H1 (cell line): ENCODE data around the gene CACNA1F. TPM values are rescaled to one million over a fixed set of nuclear protein-coding genes. Genes with fewer than 3 reads are reported as not detected.

Experiments used
- CTCF ChIA-PET: fragments of 300-600 bp; sonication (Branson Sonifier 250); formaldehyde crosslinking; loops from one replicate; lab custom pipeline; 2021; ENCODE audit not compliant: partially characterized antibody; lab: Charles Lee
- POLR2A ChIA-PET: fragments of 300-600 bp; sonication (Branson Sonifier 250); formaldehyde crosslinking; loops from one replicate; lab custom pipeline; 2021; ENCODE audit warnings: inconsistent platforms; ENCODE audit not compliant: partially characterized antibody; lab: Charles Lee
- DNase-seq, 2 experiments: peaks; one replicate each; pipeline versions ENCODE4 v3.0.0 to v3.0.0-alpha.2; 2010 to 2022; ENCODE audit warnings: low spot score in 2 of 2, low read depth in 1 of 2, mixed read lengths in 1 of 2
- FAIRE-seq: peaks from 2 replicates; lab custom pipeline; 2011; peaks lifted over from hg19 to GRCh38; lab: Jason Lieb, UNC
- H2AFZ ChIP-seq: 2 replicates; pipeline ENCODE4 v1.8.1; 2012; ENCODE audit warnings: low read length, inconsistent platforms
- H2AK5ac ChIP-seq: 2 replicates; pipeline ENCODE4 v1.6.1; 2013; ENCODE audit warnings: low read depth, low read length
- H2BK120ac ChIP-seq: replicated peaks from 2 replicates; pipeline ENCODE3; 2013; ENCODE audit warnings: low read depth, low read length, inconsistent platforms
- H2BK12ac ChIP-seq: 2 replicates; pipeline ENCODE4 v1.6.1; 2013; ENCODE audit warnings: low read depth, low read length
- H2BK15ac ChIP-seq: 2 replicates; pipeline ENCODE4 v1.6.1; 2013; ENCODE audit warnings: low read length
- H2BK20ac ChIP-seq: 2 replicates; pipeline ENCODE4 v1.6.1; 2013; ENCODE audit warnings: low read length
- H2BK5ac ChIP-seq: 2 replicates; pipeline ENCODE4 v1.6.1; 2013; ENCODE audit warnings: low read depth, low read length
- H3K14ac ChIP-seq: 2 replicates; pipeline ENCODE4 v1.6.1; 2013; ENCODE audit warnings: inconsistent platforms; ENCODE audit not compliant: insufficient read length
- H3K18ac ChIP-seq: 2 replicates; pipeline ENCODE4 v1.6.1; 2013; ENCODE audit warnings: low read length; ENCODE audit errors: extremely low read depth
- H3K23ac ChIP-seq: 2 replicates; pipeline ENCODE4 v1.6.1; 2013; ENCODE audit warnings: inconsistent platforms; ENCODE audit not compliant: insufficient read length
- H3K23me2 ChIP-seq: 2 replicates; pipeline ENCODE4 v1.6.1; 2013; ENCODE audit warnings: low read depth, low read length
- H3K27ac ChIP-seq: 2 replicates; pipeline ENCODE4 v1.6.1; 2011; ENCODE audit warnings: low read depth, low read length, inconsistent platforms
- H3K27me3 ChIP-seq, 4 experiments: replicated peaks in 1 of 4; 1 replicate in 1 of 4; 2 replicates in 3 of 4; pipeline versions ENCODE4 v1.6.1 to v1.8.1; 2011 to 2013; ENCODE audit warnings: low read length in 3 of 4, mild to moderate bottlenecking in 3 of 4, inconsistent platforms in 2 of 4, mixed read lengths in 2 of 4, moderate library complexity in 1 of 4; ENCODE audit not compliant: control insufficient read depth in 3 of 4, insufficient read depth in 3 of 4; ENCODE audit errors: extremely low read depth in 1 of 4
- H3K36me3 ChIP-seq, 4 experiments: 2 replicates each; pipeline versions ENCODE4 v1.6.1 to v1.8.1; 2011 to 2013; ENCODE audit warnings: mild to moderate bottlenecking in 4 of 4, low read length in 3 of 4, moderate library complexity in 2 of 4, control low read depth in 1 of 4, inconsistent platforms in 1 of 4; ENCODE audit not compliant: insufficient read depth in 4 of 4, control insufficient read depth in 2 of 4
- H3K4ac ChIP-seq: replicated peaks from 2 replicates; pipeline ENCODE3; 2013; ENCODE audit warnings: low read length, low read depth, mixed read lengths, inconsistent platforms; ENCODE audit not compliant: insufficient read length
- H3K4me1 ChIP-seq, 4 experiments: replicated peaks in 1 of 4; 1 replicate in 1 of 4; 2 replicates in 3 of 4; pipeline versions ENCODE4 v1.6.1 to v1.8.1; 2011 to 2013; ENCODE audit warnings: low read length in 3 of 4, inconsistent platforms in 2 of 4, mixed read lengths in 1 of 4; ENCODE audit not compliant: insufficient read depth in 4 of 4, control insufficient read depth in 3 of 4
- H3K4me2 ChIP-seq, 2 experiments: 2 replicates each; pipeline versions ENCODE4 v1.6.1 to v1.8.1; 2011 to 2013; ENCODE audit warnings: low read depth in 2 of 2, low read length in 2 of 2, control low read depth in 1 of 2, inconsistent platforms in 1 of 2, mild to moderate bottlenecking in 1 of 2; ENCODE audit not compliant: insufficient read depth in 1 of 2
- H3K4me3 ChIP-seq, 4 experiments: fragments of 200-600, 300-600 bp in 1 of 4; sonication (generic), shearing (Covaris generic), sonication (Bioruptor Twin) in 1 of 4; 2 replicates each; pipeline versions ENCODE4 v1.5.1 to v1.8.1; 2011 to 2016; ENCODE audit warnings: low read length in 4 of 4, low read depth in 3 of 4, control low read depth in 2 of 4, inconsistent platforms in 2 of 4, mild to moderate bottlenecking in 2 of 4, mixed read lengths in 1 of 4, moderate library complexity in 1 of 4; ENCODE audit not compliant: insufficient read depth in 2 of 4; ENCODE audit errors: extremely low read depth in 1 of 4
- H3K56ac ChIP-seq: replicated peaks from 2 replicates; pipeline ENCODE3; 2013; ENCODE audit warnings: low read depth, mild to moderate bottlenecking, mixed read lengths, low read length, inconsistent platforms; ENCODE audit not compliant: insufficient read length
- H3K79me1 ChIP-seq: 2 replicates; pipeline ENCODE4 v1.6.1; 2013; ENCODE audit warnings: low read depth, low read length, control low read depth
- H3K79me2 ChIP-seq, 2 experiments: 2 replicates each; pipeline versions ENCODE4 v1.6.1 to v1.8.1; 2012 to 2013; ENCODE audit warnings: low read length in 2 of 2, mild to moderate bottlenecking in 2 of 2, inconsistent platforms in 1 of 2; ENCODE audit not compliant: insufficient read depth in 2 of 2, control insufficient read depth in 1 of 2
- H3K9ac ChIP-seq, 4 experiments: replicated peaks in 1 of 4; 1 replicate in 1 of 4; 2 replicates in 3 of 4; pipeline versions ENCODE4 v1.6.1 to v1.8.1; 2011 to 2013; ENCODE audit warnings: low read depth in 3 of 4, low read length in 3 of 4, control low read depth in 2 of 4, mild to moderate bottlenecking in 2 of 4, moderate library complexity in 2 of 4, inconsistent platforms in 1 of 4; ENCODE audit errors: extremely low read depth in 1 of 4
- H3K9me3 ChIP-seq, 2 experiments: 2 replicates each; pipeline versions ENCODE4 v1.6.1 to v1.8.1; 2012 to 2013; ENCODE audit warnings: mild to moderate bottlenecking in 2 of 2, moderate library complexity in 2 of 2, control low read depth in 1 of 2, inconsistent platforms in 1 of 2, low read depth in 1 of 2, low read length in 1 of 2, mixed read lengths in 1 of 2; ENCODE audit not compliant: insufficient read depth in 2 of 2
- H4K20me1 ChIP-seq, 2 experiments: replicated peaks in 1 of 2; 2 replicates each; pipeline versions ENCODE3 to v1.8.1; 2011 to 2013; ENCODE audit warnings: inconsistent platforms in 2 of 2, low read length in 2 of 2, mild to moderate bottlenecking in 1 of 2; ENCODE audit not compliant: insufficient read depth in 2 of 2, control insufficient read depth in 1 of 2
- H4K5ac ChIP-seq: 2 replicates; pipeline ENCODE4 v1.6.1; 2013; ENCODE audit warnings: low read length, low read depth, mixed read lengths, inconsistent platforms; ENCODE audit not compliant: insufficient read length
- H4K8ac ChIP-seq: 2 replicates; pipeline ENCODE4 v1.8.0; 2013; ENCODE audit warnings: mild to moderate bottlenecking, moderate library complexity, low read length, inconsistent platforms; ENCODE audit not compliant: insufficient read depth; ENCODE audit errors: extremely low read depth
- H4K91ac ChIP-seq: replicated peaks from 2 replicates; pipeline ENCODE3; 2013; ENCODE audit warnings: low read length, mixed read lengths, inconsistent platforms; ENCODE audit not compliant: insufficient read length
- BRCA1 ChIP-seq: IDR thresholded peaks from 2 replicates; pipeline ENCODE4 v1.6.1; 2012; ENCODE audit warnings: low read depth, low read length, improper control_type of control experiment
- CHD1 ChIP-seq: IDR thresholded peaks from 2 replicates; pipeline ENCODE4 v1.6.1; 2012; ENCODE audit warnings: low read depth, low read length, improper control_type of control experiment
- GABPA ChIP-seq: IDR thresholded peaks from 2 replicates; pipeline ENCODE4 v1.6.1; 2011; ENCODE audit warnings: mild to moderate bottlenecking, low read length, moderate library complexity, borderline replicate concordance; ENCODE audit not compliant: insufficient read depth
- RBBP5 ChIP-seq: IDR thresholded peaks from 2 replicates; pipeline ENCODE4 v1.7.1; 2012; ENCODE audit warnings: low read depth, mild to moderate bottlenecking, inconsistent platforms, low read length, moderate library complexity, borderline replicate concordance
- RXRA ChIP-seq: IDR thresholded peaks from 2 replicates; pipeline ENCODE4 v1.6.1; 2011; ENCODE audit warnings: low read depth, mild to moderate bottlenecking, low read length, moderate library complexity; ENCODE audit not compliant: insufficient read depth
- SAP30 ChIP-seq: fragments of 300-600 bp; sonication (generic); IDR thresholded peaks from 2 replicates; pipeline ENCODE4 v1.7.1; 2012; ENCODE audit warnings: low read length, moderate library complexity, mild to moderate bottlenecking, inconsistent platforms; ENCODE audit not compliant: insufficient read depth, insufficient replicate concordance
- SUZ12 ChIP-seq: fragments of 200-600 bp; sonication (generic); IDR thresholded peaks from 2 replicates; pipeline ENCODE4 v1.6.1; 2012; ENCODE audit warnings: mild to moderate bottlenecking, inconsistent platforms, low read length, moderate library complexity, mixed read lengths
- WGBS, 2 experiments: shearing (Covaris generic) in 1 of 2; methylation state at CpG; one replicate each; pipeline versions ENCODE4 v1.1.6 to v1.1.7; 2013 to 2015; ENCODE audit warnings: low lambda C conversion rate in 2 of 2, mixed read lengths in 2 of 2, inconsistent platforms in 1 of 2, low coverage in 1 of 2, missing lambda C conversion rate in 1 of 2; ENCODE audit not compliant: insufficient replicate concordance in 2 of 2, insufficient coverage in 1 of 2, insufficient read length in 1 of 2; ENCODE audit errors: extremely low coverage in 1 of 2, missing lambda C conversion rate in 1 of 2; 5-methylcytosine and 5-hydroxymethylcytosine counted together
- polyA plus RNA-seq, 7 experiments: library from polyadenylated mRNA; depleted of rRNA in 3 of 7; stranded (reverse) in 5 of 7; unstranded in 2 of 7; fragments of >200 nt in 5 of 7; fragments of 200-250 nt in 2 of 7; gene quantifications; 1 replicate in 5 of 7; 2 replicates in 1 of 7; 4 replicates in 1 of 7; pipeline versions ENCODE4 v1.2.1 to v1.2.3, GENCODE V29; 2011 to 2013; ENCODE audit warnings: missing spikeins in 2 of 7, mixed read lengths in 2 of 7
- total RNA-seq: library from RNA; stranded (reverse); fragmentation: NEBNext Ultra II Directional; extraction: Animal tissue kit (Norgen Biotek cat#: 25700); gene quantifications from 2 replicates; pipeline ENCODE4 v1.2.1, GENCODE V29; 2021
- TF ChIP-seq, protein P1 (sequence below): IDR thresholded peaks from 2 replicates; pipeline ENCODE4 v1.6.1; 2012; ENCODE audit warnings: low read length, inconsistent platforms
- TF ChIP-seq, protein P2 (sequence below), 3 experiments: IDR thresholded peaks; 1 replicate in 2 of 3; 2 replicates in 1 of 3; pipeline versions ENCODE4 v1.5.1 to v1.6.1; 2011; ENCODE audit warnings: low read length in 3 of 3, mild to moderate bottlenecking in 3 of 3, inconsistent platforms in 2 of 3, low read depth in 1 of 3, moderate library complexity in 1 of 3; ENCODE audit not compliant: insufficient read depth in 1 of 3; ENCODE audit errors: control extremely low read depth in 1 of 3

Gene CACNA1F
- total and polyA plus RNA-seq, 2 of the 8 experiments (the other 6 are each of a cell fraction or from before 2014, with no cell fraction given), result 0.59 to 0.84 TPM

DNA sequence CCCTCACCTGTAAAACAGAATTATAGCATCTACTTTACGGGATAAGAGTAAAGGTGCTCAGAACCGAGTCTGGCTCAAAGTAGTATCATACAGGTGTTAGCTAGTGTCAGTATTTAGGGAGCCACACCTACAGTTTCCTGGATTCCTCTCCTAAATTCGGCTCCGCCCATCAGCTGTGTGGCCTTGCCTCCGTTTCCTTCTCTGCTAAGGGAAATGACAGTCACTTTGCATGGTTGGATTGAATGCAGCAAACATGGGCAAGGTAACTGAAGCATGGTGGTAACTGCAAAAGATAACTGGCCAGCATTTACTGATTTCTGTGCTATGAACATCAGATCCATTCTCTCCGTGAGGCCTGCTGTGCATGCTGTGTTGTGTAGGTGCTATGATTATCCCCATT, 39.3 kb upstream of the CACNA1F start:
- Histone ChIP-seq H2BK15ac (no peak overlapping the region), H2BK120ac (no peak overlapping the region), H3K4me2 (no peak overlapping the region), H3K27ac (no peak overlapping the region), H3K9me3 (no peaks in the 10 kb centered on the region), H2BK5ac (no peak overlapping the region), H4K20me1 (peaks cover 0 to 17% of the 10 kb centered on the region in 2 experiments), H3K79me2 (peaks cover 12 to 38% of the 10 kb centered on the region in 2 experiments; a peak in 3 of 4 replicates), H3K4me1 (peaks cover 0 to 14% (median 6%) of the 10 kb centered on the region in 4 experiments; a peak in 4 of 7 replicates), H3K56ac (no peak overlapping the region), H3K4ac (no peak overlapping the region), H4K5ac (no peak overlapping the region), H3K18ac (no peak overlapping the region), H3K23ac (no peak overlapping the region), H2AFZ (no peak overlapping the region), H3K23me2 (no peaks in the 10 kb centered on the region; the same call in 1 of the 2 replicates), H2BK12ac (no peak overlapping the region), H2AK5ac (no peak overlapping the region), H4K91ac (no peak overlapping the region), H3K14ac (no peak overlapping the region), H2BK20ac (no peak overlapping the region), H3K79me1 (peaks cover 2% of the 10 kb centered on the region; the same call in 1 of the 2 replicates), H3K27me3 (no peaks in the 10 kb centered on the region), H3K9ac (no peak overlapping the region), H3K4me3 (no peak overlapping the region), H3K36me3 (no peaks in the 10 kb centered on the region), H4K8ac (no peak overlapping the region)
- POLR2A ChIA-PET, result interaction anchor here (1.3 kb wide), 1 partner anchor 9 kb away, joined by 5 read pairs; no protein-coding TSS in a partner anchor
- FAIRE-seq (no peak), DNase-seq (no peak)
- 93% methylated on average over 6 of the region's 6 CpGs; no CpG with 5 or more reads in 1 of the 2 experiments for WGBS, 2 experiments
- CTCF ChIA-PET, result no interaction called here
- TF ChIP-seq, protein P1, sequence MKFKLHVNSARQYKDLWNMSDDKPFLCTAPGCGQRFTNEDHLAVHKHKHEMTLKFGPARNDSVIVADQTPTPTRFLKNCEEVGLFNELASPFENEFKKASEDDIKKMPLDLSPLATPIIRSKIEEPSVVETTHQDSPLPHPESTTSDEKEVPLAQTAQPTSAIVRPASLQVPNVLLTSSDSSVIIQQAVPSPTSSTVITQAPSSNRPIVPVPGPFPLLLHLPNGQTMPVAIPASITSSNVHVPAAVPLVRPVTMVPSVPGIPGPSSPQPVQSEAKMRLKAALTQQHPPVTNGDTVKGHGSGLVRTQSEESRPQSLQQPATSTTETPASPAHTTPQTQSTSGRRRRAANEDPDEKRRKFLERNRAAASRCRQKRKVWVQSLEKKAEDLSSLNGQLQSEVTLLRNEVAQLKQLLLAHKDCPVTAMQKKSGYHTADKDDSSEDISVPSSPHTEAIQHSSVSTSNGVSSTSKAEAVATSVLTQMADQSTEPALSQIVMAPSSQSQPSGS, result no peak
- TF ChIP-seq, protein P2, sequence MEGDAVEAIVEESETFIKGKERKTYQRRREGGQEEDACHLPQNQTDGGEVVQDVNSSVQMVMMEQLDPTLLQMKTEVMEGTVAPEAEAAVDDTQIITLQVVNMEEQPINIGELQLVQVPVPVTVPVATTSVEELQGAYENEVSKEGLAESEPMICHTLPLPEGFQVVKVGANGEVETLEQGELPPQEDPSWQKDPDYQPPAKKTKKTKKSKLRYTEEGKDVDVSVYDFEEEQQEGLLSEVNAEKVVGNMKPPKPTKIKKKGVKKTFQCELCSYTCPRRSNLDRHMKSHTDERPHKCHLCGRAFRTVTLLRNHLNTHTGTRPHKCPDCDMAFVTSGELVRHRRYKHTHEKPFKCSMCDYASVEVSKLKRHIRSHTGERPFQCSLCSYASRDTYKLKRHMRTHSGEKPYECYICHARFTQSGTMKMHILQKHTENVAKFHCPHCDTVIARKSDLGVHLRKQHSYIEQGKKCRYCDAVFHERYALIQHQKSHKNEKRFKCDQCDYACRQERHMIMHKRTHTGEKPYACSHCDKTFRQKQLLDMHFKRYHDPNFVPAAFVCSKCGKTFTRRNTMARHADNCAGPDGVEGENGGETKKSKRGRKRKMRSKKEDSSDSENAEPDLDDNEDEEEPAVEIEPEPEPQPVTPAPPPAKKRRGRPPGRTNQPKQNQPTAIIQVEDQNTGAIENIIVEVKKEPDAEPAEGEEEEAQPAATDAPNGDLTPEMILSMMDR (IDR thresholded peaks at IDR 0.05; ENCODE audit: control extremely low read depth in 1 of 3, insufficient read depth in 1 of 3, low read depth in 1 of 3, low read length in 3 of 3), result no peak
- TF ChIP-seq GABPA (no peak), RBBP5 (no peak), CHD1 (no peak), SAP30 (no peak), RXRA (no peak), SUZ12 (no peak), BRCA1 (no peak)
